CD14-positive monocyte (primary cell): ENCODE results near the gene ME1. TPM values are rescaled to one million over a fixed set of nuclear protein-coding genes. Genes with fewer than 3 reads are reported as not detected.

Experiments
- DNase-seq, 3 donors: peaks; one replicate each; pipeline ENCODE4 v3.0.0-alpha.2; 2011 to 2022
- H2AFZ ChIP-seq: 2 replicates; pipeline ENCODE4 v1.6.0; 2012; ENCODE audit warnings: mild to moderate bottlenecking, low read depth, low read length, inconsistent platforms; ENCODE audit not compliant: insufficient read depth, poor library complexity, severe bottlenecking
- H3K27ac ChIP-seq, 2 donors: 1 replicate in 1 of 2; 2 replicates in 1 of 2; pipeline ENCODE4 v1.5.1; 2012 to 2013; ENCODE audit warnings: low read length in 2 of 2, control low read depth in 1 of 2, inconsistent platforms in 1 of 2, low read depth in 1 of 2, mild to moderate bottlenecking in 1 of 2
- H3K27me3 ChIP-seq, 2 donors: one replicate each; pipeline versions ENCODE4 v1.6.0 to v1.6.1; 2011 to 2013; ENCODE audit warnings: low read length in 2 of 2; ENCODE audit not compliant: control insufficient read depth in 2 of 2, insufficient read depth in 2 of 2
- H3K36me3 ChIP-seq, 2 donors: replicated peaks in 1 of 2; 1 replicate in 1 of 2; 2 replicates in 1 of 2; pipeline versions ENCODE4 v1.5.1 to v1.6.1; 2012 to 2013; ENCODE audit warnings: low read length in 2 of 2, control low read depth in 1 of 2, inconsistent platforms in 1 of 2, mild to moderate bottlenecking in 1 of 2; ENCODE audit not compliant: insufficient read depth in 2 of 2, control insufficient read depth in 1 of 2
- H3K4me1 ChIP-seq, 2 donors: 1 replicate in 1 of 2; 2 replicates in 1 of 2; pipeline versions ENCODE4 v1.5.1 to v1.6.1; 2012 to 2013; ENCODE audit warnings: low read length in 2 of 2, control low read depth in 1 of 2, inconsistent platforms in 1 of 2, mild to moderate bottlenecking in 1 of 2, moderate library complexity in 1 of 2; ENCODE audit not compliant: insufficient read depth in 2 of 2, control insufficient read depth in 1 of 2
- H3K4me2 ChIP-seq: replicated peaks from 2 replicates; pipeline ENCODE3; 2012; ENCODE audit warnings: low read length, moderate library complexity, mild to moderate bottlenecking; ENCODE audit not compliant: poor library complexity, severe bottlenecking; ENCODE audit errors: extremely low read depth
- H3K4me3 ChIP-seq, 3 experiments: fragments of 200-600 bp in 1 of 3; sonication (generic) in 1 of 3; replicated peaks in 1 of 3; 1 replicate in 2 of 3; 2 replicates in 1 of 3; pipeline ENCODE4 v1.5.1; 2011 to 2013; ENCODE audit warnings: low read length in 3 of 3, mild to moderate bottlenecking in 3 of 3, control low read depth in 2 of 3, low read depth in 2 of 3, inconsistent platforms in 1 of 3, moderate library complexity in 1 of 3
- H3K79me2 ChIP-seq: 2 replicates; pipeline ENCODE4 v1.6.0; 2012; ENCODE audit warnings: mild to moderate bottlenecking, control low read depth, inconsistent platforms, low read length, moderate library complexity; ENCODE audit not compliant: insufficient read depth
- H3K9ac ChIP-seq: 2 replicates; pipeline ENCODE4 v1.6.0; 2017; ENCODE audit warnings: low read length, mild to moderate bottlenecking; ENCODE audit not compliant: insufficient read depth, poor library complexity, severe bottlenecking
- H3K9me3 ChIP-seq, 2 donors: replicated peaks in 1 of 2; 1 replicate in 1 of 2; 2 replicates in 1 of 2; pipeline versions ENCODE4 v1.5.1 to v1.6.1; 2012 to 2013; ENCODE audit warnings: low read length in 2 of 2, control low read depth in 1 of 2; ENCODE audit not compliant: control insufficient read depth in 1 of 2, insufficient read depth in 1 of 2
- H4K20me1 ChIP-seq: 2 replicates; pipeline ENCODE4 v1.6.0; 2012; ENCODE audit warnings: mild to moderate bottlenecking, low read length, control low read depth, moderate library complexity; ENCODE audit not compliant: insufficient read depth
- H3K27ac Mint-ChIP-seq, 7 donors: one replicate each; pipeline ENCODE4 v1.8.0; 2020; ENCODE audit warnings: mild to moderate bottlenecking in 7 of 7, mixed read lengths in 7 of 7, moderate library complexity in 6 of 7, inconsistent platforms in 2 of 7
- H3K27me3 Mint-ChIP-seq, 3 donors: one replicate each; pipeline ENCODE4 v1.8.0; 2021 to 2022; ENCODE audit warnings: low read depth in 3 of 3, mild to moderate bottlenecking in 3 of 3, mixed read lengths in 3 of 3, moderate library complexity in 3 of 3, inconsistent platforms in 1 of 3
- H3K36me3 Mint-ChIP-seq, 2 donors: one replicate each; pipeline ENCODE4 v1.8.0; 2020; ENCODE audit warnings: mixed read lengths in 2 of 2, inconsistent platforms in 1 of 2, mild to moderate bottlenecking in 1 of 2
- H3K4me1 Mint-ChIP-seq: one replicate; pipeline ENCODE4 v1.8.0; 2020; ENCODE audit warnings: mild to moderate bottlenecking, mixed read lengths
- H3K4me3 Mint-ChIP-seq, 2 donors: one replicate each; pipeline ENCODE4 v1.8.0; 2020; ENCODE audit warnings: mild to moderate bottlenecking in 2 of 2, mixed read lengths in 2 of 2, moderate library complexity in 1 of 2
- H3K9me3 Mint-ChIP-seq, 7 donors: one replicate each; pipeline ENCODE4 v1.8.0; 2020 to 2022; ENCODE audit warnings: mixed read lengths in 7 of 7, mild to moderate bottlenecking in 6 of 7, moderate library complexity in 6 of 7, inconsistent platforms in 2 of 7
- CTCF ChIP-seq: fragments of 200-600 bp; IDR thresholded peaks from one replicate; pipeline ENCODE4 v1.8.0; 2022; ENCODE audit warnings: antibody characterized with exemption, mild to moderate bottlenecking
- WGBS: methylation state at CpG from one replicate; pipeline ENCODE4 v1.1.5; 2013; ENCODE audit warnings: missing lambda C conversion rate; ENCODE audit not compliant: insufficient coverage; 5-methylcytosine and 5-hydroxymethylcytosine counted together
- intact Hi-C, 2 donors: fragments of 100-400 bp; cut with micrococcal nuclease; formaldehyde crosslinking; loops; one replicate each; pipeline versions ENCODE4 v1.15.0 to v1.15.1; 2023
- polyA plus RNA-seq, 3 donors: library from polyadenylated mRNA; depleted of rRNA in 1 of 3; unstranded in 2 of 3; stranded (reverse) in 1 of 3; fragments of 300-500 nt in 2 of 3; fragments of >200 nt in 1 of 3; fragmentation: Illumina TruSeq in 2 of 3; gene quantifications; 1 replicate in 2 of 3; 2 replicates in 1 of 3; pipeline ENCODE4 v1.2.3, GENCODE V29; 2012 to 2021

Gene ME1
- polyA plus RNA-seq, 3 donors: 1.3 to 4.0 (median 2.1) TPM

DNA sequence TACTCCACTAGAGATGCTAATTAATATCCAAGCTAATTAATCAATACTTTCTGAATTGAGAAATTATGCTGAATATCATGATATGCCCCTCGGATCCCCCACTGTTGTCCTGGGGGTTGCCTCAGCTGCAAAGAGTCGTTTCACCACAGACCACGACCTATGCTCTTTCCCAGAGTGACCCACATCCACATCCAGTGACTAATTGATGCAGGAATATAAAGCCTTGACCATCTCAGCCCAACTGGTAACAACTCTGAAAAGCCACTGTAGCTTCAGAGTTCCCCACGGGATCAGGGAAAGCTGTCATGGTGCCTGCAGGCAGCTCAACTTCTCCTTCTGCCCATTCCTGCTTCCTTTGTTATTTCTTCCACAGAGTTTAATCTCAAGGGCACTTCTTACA lies 120.8 kb downstream of the ME1 start:
- Histone ChIP-seq H3K27ac (no peak overlapping the region), H3K27me3 (no peaks in the 10 kb centered on the region), H3K9me3 (no peaks in the 10 kb centered on the region), H3K4me3 (no peak overlapping the region), H3K79me2 (no peaks in the 10 kb centered on the region), H3K9ac (no peak overlapping the region), H3K4me1 (no peaks in the 10 kb centered on the region), H4K20me1 (no peaks in the 10 kb centered on the region), H3K36me3 (no peaks in the 10 kb centered on the region), H2AFZ (no peak overlapping the region), H3K4me2 (no peak overlapping the region)
- H3K4me1 Mint-ChIP-seq: no peaks in the 10 kb centered on the region
- intact Hi-C loops: no loop called here
- WGBS: 90% methylated on average over 3 of the region's 4 CpGs
- no peak overlapping the region for H3K27ac Mint-ChIP-seq
- no peak overlapping the region for H3K4me3 Mint-ChIP-seq
- no peaks in the 10 kb centered on the region for H3K9me3 Mint-ChIP-seq
- no peak for DNase-seq
- H3K36me3 Mint-ChIP-seq: no peaks in the 10 kb centered on the region
- no peak for TF ChIP-seq CTCF
- H3K27me3 Mint-ChIP-seq: no peaks in the 10 kb centered on the region

- Histone ChIP-seq H3K27ac (no peak overlapping the region), H3K4me1 (no peaks in the 10 kb centered on the region), H3K36me3 (no peaks in the 10 kb centered on the region), H3K79me2 (no peaks in the 10 kb centered on the region), H3K9me3 (no peaks in the 10 kb centered on the region), H4K20me1 (no peaks in the 10 kb centered on the region), H3K4me3 (no peak overlapping the region), H2AFZ (no peak overlapping the region), H3K9ac (no peak overlapping the region), H3K4me2 (no peak overlapping the region), H3K27me3 (no peaks in the 10 kb centered on the region)
- no peak for TF ChIP-seq CTCF
- Mint-ChIP-seq H3K4me3 (no peak overlapping the region), H3K9me3 (no peaks in the 10 kb centered on the region), H3K36me3 (no peaks in the 10 kb centered on the region), H3K27ac (no peak overlapping the region), H3K27me3 (no peaks in the 10 kb centered on the region), H3K4me1 (no peaks in the 10 kb centered on the region)
- DNase-seq: no peak
- intact Hi-C loops: no loop called here
- 100% methylated on average over 1 of the region's 1 CpG for WGBS
Observed at GRCh38 chr6:83309344-83309743, 121.5 kb downstream of the ME1 start.
